HCT116 (cell line): ENCODE data around the gene UPP1. TPM values are rescaled to one million over a fixed set of nuclear protein-coding genes. Genes with fewer than 3 reads are reported as not detected.
"Not testable (repeated sequence)": the region's sequence is repeated elsewhere in the genome, so short reads cannot be mapped to it uniquely, and the experiment has no call there.

Experiments
- ATAC-seq: fragments of 200-7000 bp; cut with Tn5 transposase; 2 replicates; pipeline ENCODE4 v1.9.1; 2020; ENCODE audit warnings: mild to moderate bottlenecking, moderate library complexity
- BruUV-seq: library from RNA; stranded (reverse); fragments of 400-500 nt; replicated peaks from 2 replicates; lab custom pipeline; 2021; lab: Mats Ljungman, UMichigan
- CTCF ChIA-PET: fragments of 300-600 bp; sonication (Branson Sonifier 250); formaldehyde crosslinking; loops from one replicate; lab custom pipeline; 2021; ENCODE audit warnings: antibody characterized with exemption; lab: Charles Lee
- POLR2A ChIA-PET: fragments of 300-600, 350-600 bp; sonication (Branson Sonifier 250); formaldehyde crosslinking; loops from one replicate; lab custom pipeline; 2021; ENCODE audit warnings: antibody characterized with exemption; lab: Charles Lee
- RAD21 ChIA-PET, 2 experiments: fragments of 300-600 bp; sonication (Branson Sonifier 250); formaldehyde crosslinking; loops; one replicate each; lab custom pipeline; 2023; ENCODE audit warnings: low total read pairs in 2 of 2; ENCODE audit not compliant: uncharacterized antibody in 2 of 2, unreplicated experiment in 2 of 2, low non-redundant PET in 1 of 2; lab: Charles Lee
- DNase-seq: peaks from one replicate; pipeline ENCODE4 v3.0.0-alpha.2; 2010; ENCODE audit warnings: low read depth, low spot score
- H2AFZ ChIP-seq: fragments of 200-600 bp; shearing (Covaris generic), sonication (generic); 2 replicates; pipeline ENCODE4 v1.6.1; 2017; ENCODE audit warnings: low read depth, mixed run types, mixed read lengths, antibody characterized with exemption, low read length; ENCODE audit not compliant: poor library complexity, severe bottlenecking
- H3K27ac ChIP-seq: 2 replicates; pipeline ENCODE4 v1.5.1; 2012; ENCODE audit warnings: low read depth, low read length
- H3K27me3 ChIP-seq: fragments of 200-600 bp; sonication (generic); 2 replicates; pipeline ENCODE4 v1.6.1; 2016; ENCODE audit warnings: mixed run types, low read length, mixed read lengths; ENCODE audit not compliant: insufficient read depth
- H3K36me3 ChIP-seq, 2 experiments: fragments of 200-500 bp in 1 of 2; fragments of 200-600 bp in 1 of 2; sonication (Bioruptor generic) in 1 of 2; sonication (generic) in 1 of 2; 2 replicates each; pipeline versions ENCODE4 v1.5.1 to v1.6.1; 2014 to 2016; ENCODE audit warnings: low read length in 2 of 2, inconsistent platforms in 1 of 2, mixed read lengths in 1 of 2, mixed run types in 1 of 2; ENCODE audit not compliant: insufficient read depth in 2 of 2, control insufficient read depth in 1 of 2
- H3K4me1 ChIP-seq, 2 experiments: fragments of 200-600 bp in 1 of 2; sonication (generic) in 1 of 2; 2 replicates each; pipeline versions ENCODE4 v1.5.1 to v1.6.1; 2012 to 2017; ENCODE audit warnings: low read length in 2 of 2, inconsistent platforms in 1 of 2, mild to moderate bottlenecking in 1 of 2, mixed read lengths in 1 of 2, mixed run types in 1 of 2, moderate library complexity in 1 of 2; ENCODE audit not compliant: insufficient read depth in 2 of 2, control insufficient read depth in 1 of 2
- H3K4me2 ChIP-seq: fragments of 200-600 bp; sonication (generic); 2 replicates; pipeline ENCODE4 v1.6.1; 2017; ENCODE audit warnings: mixed run types, low read length, mixed read lengths
- H3K4me3 ChIP-seq, 2 experiments: fragments of 200-600 bp in 1 of 2; sonication (generic) in 1 of 2; replicated peaks in 1 of 2; 2 replicates each; pipeline ENCODE4 v1.5.1; 2011 to 2016; ENCODE audit warnings: low read length in 2 of 2, control low read depth in 1 of 2, low read depth in 1 of 2, mild to moderate bottlenecking in 1 of 2, mixed read lengths in 1 of 2, mixed run types in 1 of 2
- H3K79me2 ChIP-seq: fragments of 200-600 bp; sonication (generic); 2 replicates; pipeline ENCODE4 v1.6.1; 2017; ENCODE audit warnings: mild to moderate bottlenecking, mixed run types, low read length, moderate library complexity, mixed read lengths; ENCODE audit not compliant: insufficient read depth
- H3K9ac ChIP-seq: fragments of 200-600 bp; sonication (generic); 2 replicates; pipeline ENCODE4 v1.6.1; 2016; ENCODE audit warnings: low read length, mixed read lengths
- H3K9me2 ChIP-seq: fragments of 200-600 bp; sonication (generic), shearing (Covaris generic); 2 replicates; pipeline ENCODE4 v1.6.1; 2017; ENCODE audit warnings: mixed run types, mild to moderate bottlenecking, moderate library complexity; ENCODE audit not compliant: insufficient read depth
- H3K9me3 ChIP-seq, 2 experiments: fragments of 200-500 bp in 1 of 2; fragments of 200-600 bp in 1 of 2; sonication (Bioruptor generic) in 1 of 2; sonication (generic) in 1 of 2; 2 replicates each; pipeline ENCODE4 v1.6.1; 2014 to 2017; ENCODE audit warnings: low read length in 2 of 2, mixed read lengths in 2 of 2, inconsistent platforms in 1 of 2, low read depth in 1 of 2, mild to moderate bottlenecking in 1 of 2, mixed run types in 1 of 2, moderate library complexity in 1 of 2; ENCODE audit not compliant: control insufficient read depth in 1 of 2, insufficient read depth in 1 of 2
- H4K20me1 ChIP-seq: fragments of 200-600 bp; sonication (generic), shearing (Covaris generic); 2 replicates; pipeline ENCODE4 v1.6.1; 2017; ENCODE audit warnings: mixed run types, mild to moderate bottlenecking, moderate library complexity; ENCODE audit not compliant: insufficient read depth
- ATF3 ChIP-seq: IDR thresholded peaks from 2 replicates; pipeline ENCODE4 v1.6.1; 2012
- CBX3 ChIP-seq: IDR thresholded peaks from 2 replicates; pipeline ENCODE4 v1.6.1; 2012; ENCODE audit warnings: low read depth
- CEBPB ChIP-seq: IDR thresholded peaks from 2 replicates; pipeline ENCODE4 v1.6.1; 2012; ENCODE audit warnings: low read depth
- EGR1 ChIP-seq: IDR thresholded peaks from 2 replicates; pipeline ENCODE4 v1.6.1; 2012; ENCODE audit warnings: low read depth
- EZH2 ChIP-seq: fragments of 200-600 bp; sonication (generic); IDR thresholded peaks from 2 replicates; pipeline ENCODE4 v1.6.1; 2017; ENCODE audit warnings: antibody characterized with exemption, mixed run types
- EZH2phosphoT487 ChIP-seq: fragments of 200-600 bp; IDR thresholded peaks from 2 replicates; pipeline ENCODE4 v1.6.1; 2018; ENCODE audit warnings: antibody characterized with exemption, borderline replicate concordance
- JUND ChIP-seq: IDR thresholded peaks from 2 replicates; pipeline ENCODE4 v1.6.1; 2012
- MAX ChIP-seq: IDR thresholded peaks from 2 replicates; pipeline ENCODE4 v1.6.1; 2012
- POLR2A ChIP-seq: IDR thresholded peaks from 2 replicates; pipeline ENCODE4 v1.7.0; 2011; ENCODE audit warnings: borderline replicate concordance; ENCODE audit not compliant: insufficient read depth, insufficient read length; ENCODE audit errors: extremely low read depth
- POLR2AphosphoS5 ChIP-seq: IDR thresholded peaks from 2 replicates; pipeline ENCODE4 v1.6.1; 2011; ENCODE audit warnings: mild to moderate bottlenecking, low read depth, low read length, moderate library complexity
- SP1 ChIP-seq: IDR thresholded peaks from 2 replicates; pipeline ENCODE4 v1.6.1; 2012; ENCODE audit warnings: low read depth
- ZBTB33 ChIP-seq: IDR thresholded peaks from 2 replicates; pipeline ENCODE4 v1.6.1; 2011; ENCODE audit warnings: mild to moderate bottlenecking, low read length, moderate library complexity; ENCODE audit not compliant: insufficient replicate concordance; ENCODE audit errors: extremely low read depth
- intact Hi-C: fragments of 100-400 bp; cut with micrococcal nuclease; formaldehyde crosslinking; loops from 2 replicates; pipeline ENCODE4 v1.10.0; 2022
- total RNA-seq: library from RNA; stranded (reverse); gene quantifications from one replicate; pipeline ENCODE4 v1.2.1, GENCODE V29; 2021; ENCODE audit not compliant: unreplicated experiment

UPP1 gene
- total RNA-seq, 1 experiment from 2014 or later = 42.7 TPM

GRCh38 chr7:48147690-48148089 lies 58.6 kb downstream of the UPP1 start:
- intact Hi-C loops, H3K27ac ChIP-seq, H3K4me1 ChIP-seq, CTCF ChIA-PET, DNase-seq, POLR2A ChIA-PET, RAD21 ChIA-PET, H2AFZ ChIP-seq, H3K9me2 ChIP-seq, BruUV-seq, H3K79me2 ChIP-seq, H4K20me1 ChIP-seq, H3K9ac ChIP-seq, H3K9me3 ChIP-seq, H3K4me3 ChIP-seq, H3K36me3 ChIP-seq, H3K4me2 ChIP-seq, ATAC-seq: not testable (repeated sequence)
- H3K27me3 ChIP-seq = peaks cover 12% of the 10 kb centered on the region

GRCh38 chr7:48148311-48148710 lies 59.2 kb downstream of the UPP1 start:
- Histone ChIP-seq H2AFZ (no peak overlapping the region), H3K4me2 (no peak overlapping the region), H3K79me2 (no peaks in the 10 kb centered on the region), H3K27ac (no peak overlapping the region), H3K36me3 (no peaks in the 10 kb centered on the region), H3K9ac (no peak overlapping the region), H4K20me1 (no peaks in the 10 kb centered on the region), H3K4me3 (no peak overlapping the region), H3K27me3 (peaks cover 12% of the 10 kb centered on the region), H3K9me3 (no peaks in the 10 kb centered on the region), H3K9me2 (no peaks in the 10 kb centered on the region), H3K4me1 (no peaks in the 10 kb centered on the region)
- POLR2A ChIA-PET = no interaction called here
- TF ChIP-seq POLR2AphosphoS5 = no peak
- no peak for TF ChIP-seq JUND
- TF ChIP-seq CBX3 = no peak
- TF ChIP-seq EZH2 = no peak
- CTCF ChIA-PET = no interaction called here
- RAD21 ChIA-PET = no interaction called here
- intact Hi-C loops = no loop called here
- no TSS peak for BruUV-seq
- DNase-seq (no peak), ATAC-seq (no peak)

- no peak overlapping the region for H2AFZ ChIP-seq
- ChIA-PET CTCF (no interaction called here), RAD21 (no interaction called here), POLR2A (no interaction called here)
- no peak overlapping the region for H3K4me2 ChIP-seq
- intact Hi-C loops = no loop called here
- H3K4me1 ChIP-seq = no peaks in the 10 kb centered on the region
- no peaks in the 10 kb centered on the region for H3K79me2 ChIP-seq
- no peak overlapping the region for H3K4me3 ChIP-seq
- peaks cover 12% of the 10 kb centered on the region for H3K27me3 ChIP-seq
- no TSS peak for BruUV-seq
- H3K9me3 ChIP-seq = no peaks in the 10 kb centered on the region
- H3K9me2 ChIP-seq = no peaks in the 10 kb centered on the region
- DNase-seq (no peak), ATAC-seq (no peak)
- no peak overlapping the region for H3K27ac ChIP-seq
- H3K36me3 ChIP-seq = no peaks in the 10 kb centered on the region
- H4K20me1 ChIP-seq = no peaks in the 10 kb centered on the region
- H3K9ac ChIP-seq = no peak overlapping the region
- TF ChIP-seq EZH2phosphoT487 = no peak
- no peak for TF ChIP-seq JUND
- no peak for TF ChIP-seq SP1
- no peak for TF ChIP-seq ATF3
- no peak for TF ChIP-seq CEBPB
- TF ChIP-seq ZBTB33 = no peak
- TF ChIP-seq MAX = no peak
- no peak for TF ChIP-seq POLR2A
- no peak for TF ChIP-seq EGR1
Observed at GRCh38 chr7:48149058-48149457, 60.0 kb downstream of the UPP1 start.
